Neuronal stem cell (in vitro differentiated cells): Measurements from ENCODE around the gene PDXP.

Source experiments
- DNase-seq: peaks from one replicate; pipeline ENCODE4 v3.0.0-alpha.2; 2013; ENCODE audit warnings: low spot score
- H2AFZ ChIP-seq: one replicate; pipeline ENCODE4 v1.6.1; 2013; ENCODE audit warnings: mild to moderate bottlenecking, low read length, inconsistent platforms
- H2AK5ac ChIP-seq: 2 replicates; pipeline ENCODE4 v1.6.1; 2013; ENCODE audit warnings: low read depth, mild to moderate bottlenecking, inconsistent platforms, low read length, moderate library complexity, mixed read lengths
- H2BK120ac ChIP-seq: 2 replicates; pipeline ENCODE4 v1.6.1; 2013; ENCODE audit warnings: low read depth, mild to moderate bottlenecking, inconsistent platforms, low read length, moderate library complexity, mixed read lengths
- H2BK12ac ChIP-seq: one replicate; pipeline ENCODE4 v1.6.1; 2013; ENCODE audit warnings: low read length, inconsistent platforms
- H2BK15ac ChIP-seq: 2 replicates; pipeline ENCODE4 v1.6.1; 2013; ENCODE audit warnings: mild to moderate bottlenecking, low read length, inconsistent platforms, mixed read lengths
- H2BK5ac ChIP-seq: one replicate; pipeline ENCODE4 v1.6.1; 2013; ENCODE audit warnings: inconsistent platforms, mild to moderate bottlenecking, low read length, moderate library complexity
- H3K14ac ChIP-seq: one replicate; pipeline ENCODE4 v1.6.1; 2013; ENCODE audit warnings: low read length, inconsistent platforms
- H3K18ac ChIP-seq: 2 replicates; pipeline ENCODE4 v1.6.1; 2013; ENCODE audit warnings: low read length, inconsistent platforms
- H3K23ac ChIP-seq: 2 replicates; pipeline ENCODE4 v1.6.1; 2013; ENCODE audit warnings: low read depth, mild to moderate bottlenecking, mixed read lengths, low read length, inconsistent platforms; ENCODE audit not compliant: poor library complexity
- H3K27ac ChIP-seq: replicated peaks from 3 replicates; pipeline ENCODE4 v1.5.1; 2013; ENCODE audit warnings: low read length, inconsistent platforms
- H3K27me3 ChIP-seq, 3 experiments: 2 replicates each; pipeline ENCODE4 v1.6.1; 2013; ENCODE audit warnings: low read length in 3 of 3, mild to moderate bottlenecking in 2 of 3, inconsistent platforms in 1 of 3, low read depth in 1 of 3, mixed read lengths in 1 of 3, moderate library complexity in 1 of 3; ENCODE audit not compliant: control insufficient read depth in 3 of 3, insufficient read depth in 3 of 3
- H3K36me3 ChIP-seq, 2 donors: replicated peaks in 1 of 2; 2 replicates each; pipeline ENCODE4 v1.6.1; 2013; ENCODE audit warnings: low read length in 2 of 2; ENCODE audit not compliant: control insufficient read depth in 2 of 2, insufficient read depth in 2 of 2
- H3K4ac ChIP-seq: 2 replicates; pipeline ENCODE4 v1.6.1; 2013; ENCODE audit warnings: inconsistent platforms, mild to moderate bottlenecking, low read length, moderate library complexity
- H3K4me1 ChIP-seq, 2 donors: 1 replicate in 1 of 2; 2 replicates in 1 of 2; pipeline ENCODE4 v1.6.1; 2013; ENCODE audit warnings: low read length in 2 of 2, low read depth in 1 of 2; ENCODE audit not compliant: control insufficient read depth in 2 of 2, insufficient read depth in 1 of 2
- H3K4me2 ChIP-seq: one replicate; pipeline ENCODE4 v1.6.1; 2013; ENCODE audit warnings: mild to moderate bottlenecking, low read length, inconsistent platforms; ENCODE audit not compliant: insufficient read depth, poor library complexity, severe bottlenecking
- H3K4me3 ChIP-seq, 2 donors: 2 replicates each; pipeline ENCODE4 v1.5.1; 2013; ENCODE audit warnings: low read length in 2 of 2, mild to moderate bottlenecking in 2 of 2, inconsistent platforms in 1 of 2, moderate library complexity in 1 of 2
- H3K79me1 ChIP-seq: one replicate; pipeline ENCODE4 v1.6.1; 2013; ENCODE audit warnings: low read depth, mild to moderate bottlenecking, inconsistent platforms, low read length, moderate library complexity
- H3K9ac ChIP-seq: one replicate; pipeline ENCODE4 v1.6.1; 2013; ENCODE audit warnings: mild to moderate bottlenecking, low read depth, low read length, inconsistent platforms; ENCODE audit not compliant: poor library complexity
- H3K9me3 ChIP-seq, 2 donors: replicated peaks in 1 of 2; 2 replicates each; pipeline versions ENCODE3 to v1.6.1; 2013; ENCODE audit warnings: low read length in 2 of 2, mild to moderate bottlenecking in 2 of 2, inconsistent platforms in 1 of 2, low read depth in 1 of 2, mixed read lengths in 1 of 2, moderate library complexity in 1 of 2; ENCODE audit not compliant: control insufficient read depth in 2 of 2, insufficient read depth in 1 of 2
- H4K8ac ChIP-seq: one replicate; pipeline ENCODE4 v1.6.1; 2013; ENCODE audit warnings: low read depth, mild to moderate bottlenecking, inconsistent platforms, low read length, moderate library complexity
- H4K91ac ChIP-seq: one replicate; pipeline ENCODE4 v1.6.1; 2013; ENCODE audit warnings: low read length, low read depth, mild to moderate bottlenecking, inconsistent platforms; ENCODE audit not compliant: poor library complexity
- WGBS, 2 donors: extraction: QIAGEN DNeasy Blood & Tissue Kit; methylation state at CpG; one replicate each; pipeline ENCODE4 v1.1.7; 2013; ENCODE audit warnings: missing lambda C conversion rate in 2 of 2, mixed read lengths in 1 of 2; ENCODE audit not compliant: insufficient read length in 2 of 2, insufficient replicate concordance in 1 of 2; ENCODE audit errors: extremely low coverage in 2 of 2; 5-methylcytosine and 5-hydroxymethylcytosine counted together

Gene PDXP

DNA sequence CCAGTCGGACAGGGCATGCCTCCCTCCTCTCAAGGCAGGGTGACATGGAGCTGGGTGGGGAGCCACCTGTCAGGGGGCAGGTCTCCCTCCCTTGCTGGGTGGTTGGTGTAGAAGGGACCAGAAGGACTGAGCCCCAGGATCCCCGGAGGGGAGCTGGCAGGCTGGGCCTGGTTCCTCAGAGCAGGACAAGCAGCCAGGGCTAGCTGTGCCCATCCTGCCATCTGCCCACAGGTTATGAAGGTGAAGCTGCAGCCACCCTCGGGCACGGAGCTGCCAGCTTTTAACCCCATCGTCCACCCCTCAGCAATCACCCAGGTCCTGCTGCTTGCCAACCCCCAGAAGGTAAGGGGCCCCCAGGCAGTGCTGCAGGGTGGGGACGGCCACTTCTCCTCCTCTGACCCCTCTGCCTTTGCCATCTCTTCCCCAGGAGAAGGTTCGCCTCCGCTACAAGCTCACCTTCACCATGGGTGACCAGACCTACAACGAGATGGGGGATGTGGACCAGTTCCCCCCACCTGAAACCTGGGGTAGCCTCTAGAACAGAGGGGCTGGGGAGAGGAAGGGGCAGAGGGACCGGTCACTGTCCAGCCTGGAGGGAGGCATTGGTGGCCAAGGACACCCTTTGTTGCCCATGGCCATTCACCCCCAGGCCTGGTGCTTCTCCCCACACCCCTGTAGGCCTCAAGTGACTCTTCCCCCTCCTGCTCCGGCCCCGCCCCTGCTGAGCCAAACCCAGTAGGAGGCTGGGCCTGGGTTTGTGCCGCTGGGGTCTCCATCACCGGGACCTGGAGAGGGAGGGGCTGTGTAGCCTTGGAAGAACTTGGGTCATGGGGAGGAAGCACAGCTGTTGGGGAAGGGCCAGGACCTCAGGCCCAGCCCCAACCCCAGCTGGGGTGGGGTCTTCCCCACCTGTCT, 26.1 kb upstream of the PDXP start:
- no peaks in the 10 kb centered on the region for H3K27me3 ChIP-seq
- no peak overlapping the region for H3K4ac ChIP-seq
- no peaks in the 10 kb centered on the region for H3K9me3 ChIP-seq
- peaks cover 1% of the 10 kb centered on the region for H3K79me1 ChIP-seq
- no peak overlapping the region for H2AFZ ChIP-seq
- H3K27ac ChIP-seq, result no peak overlapping the region
- peaks cover 24 to 55% of the 10 kb centered on the region in 2 donors for H3K36me3 ChIP-seq
- no peak overlapping the region for H3K14ac ChIP-seq
- no peak overlapping the region for H3K9ac ChIP-seq
- no peak overlapping the region for H3K4me3 ChIP-seq
- no peak overlapping the region for H4K91ac ChIP-seq
- H3K23ac ChIP-seq, result peak overlapping the region; percentile 8
- H2BK15ac ChIP-seq, result no peak overlapping the region
- H2BK120ac ChIP-seq, result no peak overlapping the region
- no peak overlapping the region for H2BK12ac ChIP-seq
- H4K8ac ChIP-seq, result no peak overlapping the region
- WGBS, 2 donors, result no CpG with 5 or more reads among the region's 14 CpGs
- DNase-seq, result no peak
- peak overlapping the region; percentile 9 for H2AK5ac ChIP-seq
- peak overlapping the region; percentile 3 for H3K18ac ChIP-seq
- peak overlapping the region; percentile 26 for H2BK5ac ChIP-seq
- peaks cover 16 to 27% of the 10 kb centered on the region in 2 donors for H3K4me1 ChIP-seq
- H3K4me2 ChIP-seq, result no peak overlapping the region

DNA sequence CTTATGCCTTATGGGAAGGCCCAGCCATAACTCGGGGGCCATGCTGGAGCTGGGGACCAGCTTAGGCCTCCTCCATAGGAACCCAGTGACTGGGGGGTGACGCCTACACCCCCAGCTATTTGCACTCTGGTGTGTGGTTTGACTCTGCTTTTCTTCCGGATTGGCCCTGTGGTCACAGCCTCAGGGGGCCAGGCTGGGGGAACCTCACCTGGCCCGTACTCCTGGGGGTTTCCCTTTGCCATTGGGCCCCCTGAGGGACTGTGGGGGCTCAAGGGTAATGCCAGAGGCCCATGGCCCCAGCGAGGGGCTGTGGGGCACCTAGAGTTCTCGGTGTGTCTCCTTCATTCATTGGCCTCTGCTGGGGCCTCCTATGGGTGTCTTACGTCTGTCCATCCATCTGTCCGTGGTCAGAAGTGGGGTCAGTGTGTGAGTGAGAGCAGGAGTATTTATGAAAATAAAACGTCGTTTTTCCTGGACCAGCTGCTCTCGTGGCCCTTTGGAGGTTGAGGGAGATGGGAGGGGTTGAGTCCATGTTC, 25.4 kb upstream of the PDXP start:
- Histone ChIP-seq H3K4me1 (peaks cover 16 to 27% of the 10 kb centered on the region in 2 donors), H3K4ac (peak overlapping the region; percentile 89), H2AFZ (peak overlapping the region; percentile 82), H2AK5ac (peak overlapping the region; percentile 9), H3K27me3 (no peaks in the 10 kb centered on the region), H3K36me3 (peaks cover 24 to 48% of the 10 kb centered on the region in 2 donors), H2BK12ac (peak overlapping the region; percentile 73), H3K23ac (no peak overlapping the region), H4K91ac (peak overlapping the region; percentile 43), H3K4me3 (no peak overlapping the region), H3K9me3 (no peaks in the 10 kb centered on the region), H3K14ac (no peak overlapping the region), H2BK5ac (peak overlapping the region; percentile 26), H3K9ac (no peak overlapping the region), H2BK120ac (no peak overlapping the region), H3K18ac (peak overlapping the region; percentile 48), H3K79me1 (peaks cover 1% of the 10 kb centered on the region), H4K8ac (peak overlapping the region; percentile 30), H2BK15ac (peak overlapping the region; percentile 85), H3K4me2 (no peak overlapping the region), H3K27ac (peak overlapping the region; percentile 33)
- no CpG with 5 or more reads among the region's 11 CpGs for WGBS, 2 donors
- DNase-seq, result no peak

DNA sequence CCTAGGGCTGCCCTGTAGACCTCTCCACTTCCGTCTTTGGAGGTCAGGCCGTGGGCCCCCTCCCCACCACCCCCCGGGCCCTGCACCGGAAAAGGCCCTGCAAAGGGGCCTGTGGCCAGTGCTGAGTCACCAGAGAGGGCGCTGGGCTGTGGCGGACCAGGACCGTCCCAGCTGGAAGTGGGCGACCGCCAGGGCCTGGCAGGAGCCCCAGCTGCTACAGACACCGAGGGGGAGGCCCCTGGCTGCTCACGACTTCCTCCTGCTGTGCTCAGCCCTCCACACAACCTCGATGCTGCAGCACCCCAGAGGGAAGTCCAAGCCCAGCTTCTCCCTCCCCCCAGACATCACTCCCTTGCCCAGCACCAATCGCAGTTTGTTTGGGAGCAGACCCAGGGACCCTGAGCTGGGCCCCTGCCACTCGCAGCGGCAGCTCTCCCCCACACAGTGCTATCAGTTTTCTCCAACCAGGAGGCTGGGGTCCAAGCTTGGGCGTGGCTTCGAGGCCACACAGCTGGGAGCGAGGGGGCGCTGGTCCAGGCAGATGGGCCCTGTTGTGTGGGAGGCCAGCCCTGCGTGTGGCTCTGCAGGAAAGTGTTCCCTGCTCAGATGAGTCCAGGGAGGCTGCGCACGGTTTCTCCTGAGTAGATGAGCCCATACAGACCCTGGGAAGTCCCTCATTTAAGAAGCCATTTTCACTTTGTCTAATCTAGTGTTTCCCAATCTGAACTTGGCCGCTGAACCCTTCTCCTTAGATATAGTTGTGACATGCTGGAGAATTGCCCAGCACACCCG, 24.7 kb upstream of the PDXP start:
- Histone ChIP-seq H3K23ac (no peak overlapping the region), H3K18ac (peak overlapping the region; percentile 70), H3K79me1 (peaks cover under 1% of the 10 kb centered on the region), H2BK5ac (peak overlapping the region; percentile 26), H3K14ac (peak overlapping the region; percentile 47), H2AK5ac (peak overlapping the region; percentile 61), H2AFZ (peak overlapping the region; percentile 82), H3K9ac (peak overlapping the region; percentile 63), H3K9me3 (no peaks in the 10 kb centered on the region), H2BK12ac (peak overlapping the region; percentile 51), H4K8ac (peak overlapping the region; percentile 30), H3K4me2 (peak overlapping the region; percentile 12), H3K36me3 (peaks cover 19 to 41% of the 10 kb centered on the region in 2 donors), H2BK120ac (no peak overlapping the region), H3K27me3 (no peaks in the 10 kb centered on the region), H3K4me1 (peaks cover 16 to 27% of the 10 kb centered on the region in 2 donors), H3K27ac (peak overlapping the region; percentile 33), H3K4me3 (peak overlapping the region in 1 of 2 donors; percentile 11), H4K91ac (peak overlapping the region; percentile 11), H3K4ac (peak overlapping the region; percentile 84), H2BK15ac (peak overlapping the region; percentile 85)
- peak; percentile 61 for DNase-seq
- WGBS, 2 donors, result no CpG with 5 or more reads among the region's 24 CpGs
